ENCODE results near the gene GAS6. TPM values are rescaled to one million over a fixed set of nuclear protein-coding genes. Genes with fewer than 3 reads are reported as not detected.

Gene GAS6
- 54.1 TPM for total RNA-seq

GRCh38 chr13:113863524-113864272 lies at the start of gene GAS6:
Gene GAS6, minus strand, starts transcription at chr13:113864076. Its CDS starts 156 bp downstream, at chr13:113863920.

Other genes with a start within 250 kb of the GAS6 start
- gene ATP4B, start 205.9 kb downstream of the GAS6 start, total RNA-seq: 0.41 TPM
- gene GRK1, start 196.9 kb downstream of the GAS6 start, total RNA-seq: not detected
- gene TMEM255B, start 104.8 kb downstream of the GAS6 start, total RNA-seq: 5.5 TPM
- gene C13orf46, start 110.0 kb upstream of the GAS6 start, total RNA-seq: 0.18 TPM

All from metanephros (tissue), 1 donor.